GM19043 (cell line): ENCODE measurements around the gene KLF16.

Experiments used
- ATAC-seq: cut with Tn5 transposase; IDR thresholded peaks from one replicate; pipeline ENCODE4 v1.9.1; 2021; ENCODE audit warnings: low read depth; ENCODE audit not compliant: unreplicated experiment

Gene KLF16

DNA sequence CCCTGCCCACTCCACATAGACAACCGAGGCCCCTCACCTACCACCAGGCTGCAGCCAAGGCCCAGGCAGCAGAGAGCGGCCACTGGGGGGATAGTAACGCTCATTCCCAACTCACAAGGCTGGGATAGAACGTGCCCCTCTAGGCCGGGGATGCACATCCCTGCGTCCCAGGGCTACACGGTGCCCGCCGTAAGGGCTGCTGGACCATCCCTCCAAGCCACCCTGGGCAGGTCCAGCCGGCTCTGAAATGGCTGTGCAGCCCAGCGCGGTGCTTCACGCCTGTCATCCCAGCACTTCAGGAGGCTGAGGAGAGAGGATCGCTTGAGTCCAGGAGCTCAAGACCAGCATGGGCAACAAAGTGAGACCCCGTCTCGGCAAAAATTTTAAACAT lies 18.3 kb downstream of the KLF16 start:
- no peak for ATAC-seq

DNA sequence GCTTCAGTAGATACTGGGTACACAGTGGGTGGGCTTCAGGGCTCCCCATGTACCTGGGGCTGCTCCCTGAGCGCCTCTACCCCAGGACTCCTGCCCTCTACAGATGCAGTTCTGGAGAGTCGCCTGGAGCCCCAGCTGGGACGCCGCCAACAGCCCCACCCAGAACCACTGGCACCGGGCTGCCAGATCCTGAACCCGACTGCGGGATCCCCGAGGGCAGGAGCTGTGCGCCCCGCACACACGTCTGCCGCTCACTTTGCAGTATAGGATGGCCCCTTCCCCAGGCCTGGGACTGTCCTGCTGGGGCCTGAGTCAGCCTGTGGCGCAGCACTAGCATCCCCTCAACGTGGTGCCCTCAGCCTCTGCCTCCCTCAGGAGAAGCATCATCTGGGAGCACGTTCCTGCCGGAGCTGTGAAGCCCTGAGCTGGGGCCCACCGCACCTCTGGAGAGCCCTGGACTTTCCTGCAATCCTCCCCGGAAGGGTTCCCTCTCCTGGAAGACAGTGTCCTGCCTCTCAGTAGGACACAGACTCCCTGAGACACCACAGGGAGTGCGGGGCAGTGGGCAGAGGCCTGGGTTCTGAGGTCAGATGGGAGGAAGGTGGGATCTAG lies 18.8 kb downstream of the KLF16 start:
- ATAC-seq: no peak

DNA sequence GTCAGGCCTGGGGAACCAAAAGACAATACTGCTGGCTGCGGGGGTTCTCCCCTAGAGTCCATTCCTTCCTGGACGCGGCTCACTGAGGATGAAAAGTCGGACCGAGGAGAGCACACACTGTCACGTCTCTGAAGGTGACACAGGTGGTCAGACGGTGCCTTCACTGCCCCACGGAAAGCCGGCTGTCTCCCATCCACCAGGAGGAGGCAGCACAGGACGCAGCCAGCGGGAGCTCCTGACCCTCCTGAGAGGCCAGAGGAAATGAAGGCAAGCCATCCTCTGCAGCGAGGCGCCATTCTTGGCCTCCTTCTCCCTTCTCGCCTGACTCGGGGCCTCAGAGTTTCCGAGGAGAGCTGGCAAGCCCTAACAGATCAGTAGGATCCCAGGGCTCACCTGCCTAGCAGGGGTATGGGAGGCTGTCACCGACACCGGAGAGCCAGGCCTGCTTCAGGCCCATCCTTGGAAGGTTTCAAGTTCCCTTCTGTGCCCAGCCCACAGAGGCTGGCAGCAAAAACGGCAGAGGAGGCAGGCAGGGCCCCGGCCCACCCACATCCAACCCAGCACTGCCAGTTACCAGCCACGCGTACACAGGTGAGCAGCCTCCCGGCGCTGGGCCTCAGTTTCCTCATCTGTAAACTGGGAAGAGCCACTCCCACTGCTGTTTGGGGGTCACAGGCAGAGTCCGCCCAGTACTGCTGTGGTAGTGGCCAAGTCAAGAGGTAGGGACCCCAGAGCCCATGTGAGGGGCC lies 19.6 kb downstream of the KLF16 start:
- no peak for ATAC-seq

GRCh38 chr19:1843116-1843515 lies 20.3 kb downstream of the KLF16 start:
- ATAC-seq: no peak

- no peak for ATAC-seq
Measured at GRCh38 chr19:1841209-1841924, 22.0 kb downstream of the KLF16 start.

- no peak for ATAC-seq
Measured at GRCh38 chr19:1840541-1841115, 22.8 kb downstream of the KLF16 start.

- ATAC-seq: no peak
Measured at GRCh38 chr19:1839658-1840540, 23.5 kb downstream of the KLF16 start.

DNA sequence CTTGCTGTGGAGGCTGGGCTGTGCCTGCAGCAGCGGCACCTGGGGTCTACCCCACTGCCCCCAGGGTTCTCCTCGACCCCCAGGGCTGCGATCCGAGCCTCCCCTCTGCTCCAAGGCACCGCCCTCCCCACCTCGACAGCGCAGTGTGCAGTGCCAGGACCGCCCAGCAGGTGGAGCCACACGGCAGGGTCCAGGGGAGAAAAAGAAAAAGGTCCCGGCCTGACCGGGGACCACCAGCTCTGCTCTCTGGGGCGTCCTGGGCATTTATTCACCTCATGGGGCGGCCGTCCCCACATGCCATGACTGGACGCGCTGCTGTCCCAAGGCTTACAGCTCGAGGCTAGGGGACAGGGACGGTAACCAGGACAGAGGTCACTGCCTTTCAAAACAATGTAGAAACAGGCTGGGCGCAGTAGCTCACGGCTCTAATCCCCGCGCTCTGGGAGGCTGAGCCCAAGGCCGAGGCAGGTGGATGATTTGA lies 25.7 kb downstream of the KLF16 start:
- ATAC-seq: no peak

DNA sequence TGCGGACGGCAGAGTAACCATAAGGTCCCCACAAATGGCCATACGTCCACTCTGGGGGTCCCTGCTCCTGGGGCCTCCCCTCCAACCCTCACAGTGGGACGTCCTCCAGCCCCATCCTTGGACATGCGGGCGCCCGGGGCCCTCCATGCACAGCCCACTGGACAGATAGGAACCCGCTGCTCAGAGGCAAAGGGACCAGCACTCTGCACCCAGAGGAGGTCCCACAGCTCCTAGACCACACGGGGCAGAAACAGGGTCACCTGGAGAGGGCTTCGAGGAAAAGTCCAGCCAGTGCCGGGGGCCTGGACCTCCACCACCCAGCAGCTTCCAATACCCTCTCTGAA lies 26.2 kb downstream of the KLF16 start:
- ATAC-seq: no peak

- ATAC-seq: no peak
Measured at GRCh38 chr19:1836458-1837221, 26.7 kb downstream of the KLF16 start.

GRCh38 chr19:1833540-1833939 lies 29.8 kb downstream of the KLF16 start:
- ATAC-seq: no peak

GRCh38 chr19:1832046-1832663 lies 31.2 kb downstream of the KLF16 start:
- ATAC-seq: no peak

GRCh38 chr19:1830978-1831377 lies 32.4 kb downstream of the KLF16 start:
- no peak for ATAC-seq

- ATAC-seq: no peak
Measured at GRCh38 chr19:1830568-1830967, 32.8 kb downstream of the KLF16 start.

DNA sequence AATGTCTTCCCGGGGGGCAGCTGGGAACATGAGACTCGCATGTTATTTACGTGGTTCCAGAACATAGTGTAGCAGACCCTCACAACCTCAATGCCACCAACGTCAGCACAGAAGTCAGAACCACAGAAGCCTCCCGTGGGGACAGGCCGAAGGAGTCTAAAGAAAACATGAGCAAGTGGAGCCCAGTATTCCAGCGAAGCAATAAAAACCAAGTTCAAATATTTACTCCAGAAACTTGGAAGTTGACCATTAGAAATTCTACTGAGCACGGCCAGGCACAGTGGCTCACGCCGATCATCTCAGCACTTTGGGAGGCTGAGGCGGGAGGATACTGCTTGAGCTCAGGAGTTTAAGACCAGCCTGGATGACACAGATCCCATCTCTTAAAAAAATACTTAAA lies 33.4 kb downstream of the KLF16 start:
- no peak for ATAC-seq

DNA sequence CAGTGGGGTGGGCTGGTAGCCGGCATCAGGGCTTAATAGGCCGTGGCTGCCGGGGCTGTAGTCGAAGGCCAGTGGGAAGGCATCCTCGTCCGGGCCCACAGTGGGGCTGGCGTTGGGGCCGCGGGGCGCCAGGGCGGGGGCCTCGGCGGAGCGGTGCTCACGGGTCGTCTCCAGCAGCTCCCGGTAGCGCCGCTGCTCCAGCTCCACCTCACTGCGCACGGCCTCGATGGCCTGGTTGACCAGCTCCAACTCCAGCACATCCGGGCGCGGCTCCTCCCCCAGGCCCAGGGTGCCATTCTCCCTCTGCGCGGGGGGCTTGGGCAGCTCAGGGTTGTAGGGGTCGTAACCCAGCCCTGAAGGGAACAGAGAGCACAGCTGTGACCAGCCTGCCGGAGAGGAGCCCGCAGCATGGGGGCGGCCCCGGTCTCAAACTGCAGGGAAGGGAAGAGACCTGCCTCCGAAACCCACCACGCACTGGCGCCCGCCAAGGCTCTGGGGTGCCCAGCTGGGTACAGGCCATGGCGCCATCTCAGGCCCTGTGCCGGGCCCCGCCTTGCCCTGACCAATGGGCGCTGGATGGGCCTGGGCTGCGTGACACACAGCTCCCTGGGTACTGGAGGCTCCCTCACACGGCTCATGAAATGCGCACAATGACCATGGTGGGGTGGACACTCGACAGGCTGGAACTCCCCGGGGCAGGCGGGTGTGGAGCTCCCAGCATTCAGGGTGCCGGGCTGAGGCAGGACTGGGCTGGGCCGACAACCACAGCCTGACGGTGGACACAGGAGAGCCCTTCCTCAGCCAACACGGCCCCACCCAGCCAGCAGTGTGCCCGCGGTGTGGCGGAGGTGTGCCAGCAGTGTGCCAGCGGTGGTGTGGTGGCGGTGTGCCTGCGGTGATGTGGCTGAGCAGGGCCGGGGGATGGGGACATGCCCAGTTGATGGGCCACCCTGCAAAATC lies 34.8 kb downstream of the KLF16 start:
- no peak for ATAC-seq

GRCh38 chr19:1827566-1828278 lies 35.7 kb downstream of the KLF16 start:
- no peak for ATAC-seq
